ENCODE data around the gene FAM120A.
"Not testable (repeated sequence)": the region's sequence is repeated elsewhere in the genome, so short reads cannot be mapped to it uniquely, and the experiment has no call there.

FAM120A gene

DNA sequence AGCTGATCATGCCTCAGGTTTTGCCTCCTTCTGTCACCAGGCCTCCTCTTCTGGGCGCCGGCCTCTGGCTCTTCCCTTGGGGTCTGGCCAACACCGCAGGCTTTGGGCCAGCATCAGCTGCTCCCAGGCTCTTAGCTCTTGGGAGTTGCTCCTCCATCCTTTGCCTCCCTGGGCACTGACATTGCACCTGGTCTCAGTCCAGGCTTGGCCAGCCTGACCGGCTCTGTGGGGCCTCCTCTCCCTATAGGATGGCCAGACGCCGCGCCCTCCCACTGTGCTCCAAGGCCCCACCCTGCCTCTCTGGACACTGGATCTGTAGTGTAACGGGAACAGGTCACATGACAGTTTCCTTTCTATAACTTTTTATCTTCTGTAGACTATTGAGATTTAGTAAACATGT lies 59.7 kb downstream of the FAM120A start:
- not testable (repeated sequence) for DNase-seq (ENCODE audit: low read depth in 2 of 2)

DNA sequence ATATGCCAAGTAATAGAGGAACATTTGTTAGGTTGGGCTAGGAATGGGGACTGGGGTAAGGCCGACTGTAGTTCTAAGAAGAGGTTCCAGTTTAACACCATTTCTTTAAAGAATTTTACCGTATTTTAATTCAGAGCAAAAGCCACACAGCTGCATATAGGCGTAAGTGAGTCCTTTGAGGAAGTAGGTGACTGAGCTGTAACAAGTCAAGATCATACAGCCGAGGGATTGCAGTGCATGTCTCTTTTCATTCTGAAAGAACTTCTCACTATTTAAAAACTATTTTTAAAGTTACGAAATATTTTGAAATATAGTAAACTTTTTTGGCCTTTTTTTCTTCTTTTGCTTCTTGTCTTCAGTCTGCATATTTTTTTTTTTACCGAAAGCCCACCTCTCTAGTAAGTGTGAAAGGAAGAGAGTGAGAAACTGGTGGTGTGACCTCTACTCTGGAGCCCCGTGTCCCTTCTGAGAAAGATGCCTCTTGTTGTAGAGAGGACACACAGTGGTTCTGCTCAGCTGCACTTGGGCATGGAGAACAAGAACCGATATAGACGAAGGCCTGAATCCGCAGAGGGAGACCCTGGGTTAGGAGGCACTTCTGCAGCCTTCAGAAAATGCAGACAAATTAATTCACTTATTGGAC lies 60.8 kb downstream of the FAM120A start:
- DNase-seq (ENCODE audit: low read depth in 2 of 2): not testable (repeated sequence)

DNA sequence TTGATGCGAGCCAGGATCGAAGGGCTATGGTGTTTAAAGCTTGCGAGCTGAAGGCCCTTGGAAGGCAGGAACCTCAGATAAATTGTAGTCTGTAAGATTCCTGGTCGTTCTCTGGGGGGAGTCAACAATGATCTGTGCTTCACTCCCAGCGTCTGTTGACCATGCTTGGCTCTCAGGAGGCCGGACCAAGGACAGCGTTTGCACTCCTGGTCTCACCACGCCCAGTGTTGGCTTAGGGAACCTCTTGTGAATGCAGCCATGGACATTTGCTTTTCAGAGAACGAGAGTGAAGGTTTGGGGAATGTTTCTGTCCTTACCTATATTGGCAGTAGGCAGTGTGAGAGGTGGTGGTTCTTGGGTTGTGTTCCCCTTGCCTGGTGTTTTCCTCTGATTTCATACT lies 62.1 kb downstream of the FAM120A start:
- no peak for DNase-seq (ENCODE audit: low read depth in 2 of 2)

DNA sequence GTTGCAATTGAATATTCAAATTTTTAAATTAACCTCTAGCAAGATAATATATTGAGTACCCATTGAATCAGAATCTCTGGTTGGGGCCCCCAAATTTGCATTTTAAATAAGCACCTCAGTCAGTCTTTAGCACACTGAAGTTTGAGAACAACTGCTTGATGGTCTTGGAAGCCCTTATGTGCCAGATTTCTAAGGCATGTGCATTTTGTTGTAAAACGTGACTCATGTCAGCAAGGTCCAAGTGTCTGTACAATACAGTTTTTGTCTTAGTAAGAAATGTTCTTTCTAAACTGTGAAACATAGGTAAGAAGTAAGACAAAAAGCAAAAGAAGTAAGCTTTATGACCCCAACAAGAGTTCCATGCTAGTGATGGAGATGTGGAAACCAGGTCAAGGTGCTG lies 65.8 kb downstream of the FAM120A start:
- DNase-seq (ENCODE audit: low read depth in 2 of 2): no peak

DNA sequence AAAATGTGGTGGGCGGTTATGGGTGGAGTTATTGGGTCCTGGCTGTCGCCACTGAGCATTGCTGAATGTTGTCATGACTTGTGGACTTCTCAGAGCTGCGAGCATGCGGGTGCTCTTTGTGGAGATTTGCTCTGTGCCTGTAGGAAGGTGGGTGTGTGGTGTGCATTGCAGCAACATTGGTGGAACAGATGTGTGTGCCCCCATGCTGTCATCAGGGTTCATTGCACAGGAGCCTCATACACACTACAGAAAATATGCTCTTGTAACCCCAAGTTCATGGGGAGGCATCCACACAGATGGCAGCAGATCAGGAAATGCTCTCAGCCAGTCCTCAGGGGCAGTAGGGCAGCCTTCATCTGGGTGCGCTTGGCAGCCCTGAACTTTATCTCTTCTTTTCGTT lies 69.0 kb downstream of the FAM120A start:
- no peak for DNase-seq (ENCODE audit: low read depth in 2 of 2)

GRCh38 chr9:93522736-93523135 lies 71.3 kb downstream of the FAM120A start:
- DNase-seq (ENCODE audit: low read depth in 2 of 2): no peak

DNA sequence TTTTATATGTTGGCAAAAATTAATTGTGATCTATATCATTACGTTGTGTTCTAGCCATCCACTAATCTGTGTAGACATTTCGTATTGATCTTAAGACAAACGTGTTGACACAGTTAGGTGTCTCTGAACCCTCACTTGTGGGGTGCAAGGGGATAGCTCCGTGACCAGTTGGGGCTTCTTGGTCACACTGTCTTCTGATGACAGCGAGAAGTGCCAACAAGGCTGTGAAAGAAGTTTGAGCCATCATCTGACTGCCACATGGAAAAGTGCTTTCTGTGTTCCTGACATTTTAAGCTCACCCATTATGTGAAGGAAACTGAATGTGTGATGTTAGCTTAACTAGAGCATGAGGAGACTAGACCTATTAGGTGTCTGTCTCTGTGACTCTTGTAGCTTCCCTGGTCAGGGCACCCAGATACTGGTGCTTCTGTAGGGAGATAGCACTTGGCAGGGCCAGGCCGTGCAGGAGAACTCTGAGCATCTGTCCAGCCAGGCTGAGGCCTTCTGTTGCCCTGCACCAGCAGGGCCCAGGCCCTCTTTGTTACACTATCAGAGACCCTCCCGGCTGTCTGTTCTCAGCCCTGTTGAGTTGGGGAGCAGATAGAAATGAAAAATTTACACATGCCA lies 72.1 kb downstream of the FAM120A start:
- no peak for DNase-seq (ENCODE audit: low read depth in 2 of 2)

- DNase-seq (ENCODE audit: low read depth in 2 of 2): no peak
Measured at GRCh38 chr9:93525476-93525875, 74.0 kb downstream of the FAM120A start.

- no peak for DNase-seq (ENCODE audit: low read depth in 2 of 2)
Measured at GRCh38 chr9:93531374-93531773, 79.9 kb downstream of the FAM120A start.

- DNase-seq (ENCODE audit: low read depth in 2 of 2): no peak
Measured at GRCh38 chr9:93532141-93532540, 80.7 kb downstream of the FAM120A start.

DNA sequence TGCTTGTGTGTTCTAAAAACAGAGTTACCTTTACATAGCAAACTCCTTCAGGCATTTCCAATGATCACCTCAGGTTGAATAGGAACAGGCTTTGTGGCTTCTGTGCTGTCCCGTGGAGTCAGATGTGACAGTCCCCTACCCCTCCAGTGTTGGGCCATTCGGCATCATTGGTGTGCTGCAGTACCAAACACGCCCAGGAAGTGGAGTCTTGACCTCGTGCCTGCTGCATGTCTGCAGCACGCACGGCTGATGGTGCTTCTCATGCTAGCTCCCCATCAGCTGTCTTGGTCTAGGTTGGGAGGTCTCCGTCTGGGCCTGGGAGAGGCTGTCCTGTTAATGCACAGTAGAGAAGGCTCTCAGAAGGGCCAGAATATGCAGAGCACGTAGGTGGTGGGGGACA lies 82.4 kb downstream of the FAM120A start:
- no peak for DNase-seq (ENCODE audit: low read depth in 2 of 2)

DNA sequence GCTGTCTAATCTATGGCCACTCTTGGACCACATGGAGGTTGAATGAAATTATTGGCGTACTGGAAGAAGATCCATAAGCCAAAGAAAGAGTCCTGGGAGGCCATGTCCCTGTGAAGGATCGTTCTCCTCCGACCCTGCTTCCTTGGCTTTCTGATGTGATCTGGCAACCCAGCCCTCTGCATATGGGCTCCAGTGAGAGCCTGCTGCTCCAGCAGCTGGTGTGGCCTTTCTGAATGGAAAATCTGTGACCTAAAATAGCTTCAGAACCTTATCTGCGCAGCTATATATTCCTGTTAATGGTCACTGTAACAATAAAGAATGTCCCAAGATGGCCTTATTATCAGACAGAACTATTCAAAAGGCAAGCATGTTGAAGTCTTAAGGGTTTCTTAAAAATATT lies 84.7 kb downstream of the FAM120A start:
- DNase-seq (ENCODE audit: low read depth in 2 of 2): no peak

GRCh38 chr9:93536874-93537273 lies 85.4 kb downstream of the FAM120A start:
- DNase-seq (ENCODE audit: low read depth in 2 of 2): no peak

- no peak for DNase-seq (ENCODE audit: low read depth in 2 of 2)
Measured at GRCh38 chr9:93540305-93540704, 88.8 kb downstream of the FAM120A start.

- no peak for DNase-seq (ENCODE audit: low read depth in 2 of 2)
Measured at GRCh38 chr9:93541005-93541404, 89.5 kb downstream of the FAM120A start.

DNA sequence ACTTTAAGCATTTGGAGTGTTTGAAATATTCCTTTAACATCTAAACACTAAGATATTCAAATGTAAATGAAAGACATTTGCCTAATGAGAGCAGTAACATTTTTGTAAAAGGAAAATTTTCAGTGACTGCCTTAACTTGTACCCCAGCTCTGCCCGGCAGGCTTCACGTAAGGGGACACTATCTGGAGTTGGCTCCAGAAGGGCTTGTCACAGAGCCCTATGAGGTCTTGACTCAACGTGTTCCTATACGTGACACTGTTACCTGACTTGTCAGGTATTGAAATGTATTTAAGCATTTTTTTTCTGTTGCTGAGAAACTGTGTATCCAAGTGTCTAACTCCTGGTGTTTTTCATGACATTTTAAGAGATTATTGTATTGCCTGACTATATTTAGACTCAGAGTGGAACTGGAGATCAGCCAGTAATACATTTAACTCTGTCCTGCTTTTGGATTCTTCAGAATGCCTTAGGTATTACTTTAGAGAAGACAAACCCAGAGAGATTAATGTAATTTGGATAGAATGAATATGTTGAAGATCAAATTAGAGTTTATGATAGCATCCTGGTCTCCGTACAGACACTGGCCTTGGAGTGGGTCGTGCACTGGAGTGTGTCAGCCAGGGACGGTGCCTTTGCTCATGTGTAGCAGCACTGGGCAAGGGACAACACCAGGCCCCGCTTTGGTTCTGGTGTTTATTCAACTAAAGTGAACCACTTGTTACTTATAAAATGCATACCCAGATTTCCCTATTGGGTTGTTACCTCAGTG lies 90.3 kb downstream of the FAM120A start:
- no peak for DNase-seq (ENCODE audit: low read depth in 2 of 2)

GRCh38 chr9:93543117-93543516 lies 91.6 kb downstream of the FAM120A start:
- DNase-seq (ENCODE audit: low read depth in 2 of 2): no peak

DNA sequence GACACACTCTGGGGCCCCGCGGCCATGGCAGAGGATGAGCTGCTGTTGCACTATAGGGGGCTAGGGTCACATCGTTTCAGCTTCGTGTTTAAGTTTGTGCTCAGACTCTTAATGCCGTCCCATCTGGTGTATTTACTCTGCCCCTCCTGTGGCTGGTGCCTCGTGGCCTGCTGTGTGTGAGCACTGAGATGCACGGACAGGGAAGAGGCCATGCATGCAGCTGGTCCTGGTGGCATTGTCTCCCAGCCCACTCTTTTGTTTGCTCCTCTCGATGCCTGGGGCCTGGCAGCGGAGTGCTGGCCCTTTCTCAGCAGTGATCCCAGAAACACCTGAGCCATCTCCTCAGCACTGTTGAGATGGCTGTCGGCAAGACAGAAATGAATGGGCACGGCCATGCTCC lies 94.9 kb downstream of the FAM120A start:
- no peak for DNase-seq (ENCODE audit: low read depth in 2 of 2)

DNA sequence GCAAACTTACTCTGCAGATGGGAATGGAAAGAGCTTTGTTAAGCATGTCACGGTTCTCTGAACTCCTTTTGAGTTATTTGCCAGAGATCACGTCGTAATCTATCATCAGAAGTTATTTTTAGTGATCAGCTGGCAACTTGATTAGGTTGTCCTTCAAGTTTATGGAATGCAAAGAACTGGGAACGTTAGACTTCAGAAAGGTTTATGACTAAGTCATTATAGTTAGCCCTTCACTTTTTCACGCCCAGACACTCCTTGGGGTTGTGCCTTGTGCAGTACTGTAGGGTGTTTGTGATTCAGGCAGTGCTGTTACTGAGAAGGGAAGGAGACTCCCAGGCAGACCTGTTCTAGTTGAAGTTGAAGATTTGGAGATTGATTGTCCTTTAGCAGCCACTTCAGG lies 98.1 kb downstream of the FAM120A start:
- DNase-seq (ENCODE audit: low read depth in 2 of 2): no peak

DNA sequence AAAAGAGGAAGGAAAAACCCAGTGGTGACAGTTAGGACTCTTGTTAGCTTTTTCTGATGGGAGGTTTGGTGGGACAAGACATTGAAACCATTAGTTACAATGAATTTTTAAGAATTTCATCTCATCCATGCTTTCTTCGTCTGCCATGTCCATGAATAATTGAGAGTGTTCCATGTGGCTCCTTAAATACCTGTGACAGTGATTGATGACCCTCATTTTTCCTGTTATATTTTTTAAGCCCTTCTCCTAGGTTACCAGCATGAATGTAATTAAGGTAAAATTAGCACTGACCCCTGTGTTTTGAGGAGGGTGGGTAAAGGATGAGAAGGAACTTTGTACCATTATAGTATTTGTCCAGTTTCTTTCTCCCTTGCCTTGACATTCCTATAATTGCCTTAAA lies 101.4 kb downstream of the FAM120A start:
- DNase-seq (ENCODE audit: low read depth in 2 of 2): no peak

DNA sequence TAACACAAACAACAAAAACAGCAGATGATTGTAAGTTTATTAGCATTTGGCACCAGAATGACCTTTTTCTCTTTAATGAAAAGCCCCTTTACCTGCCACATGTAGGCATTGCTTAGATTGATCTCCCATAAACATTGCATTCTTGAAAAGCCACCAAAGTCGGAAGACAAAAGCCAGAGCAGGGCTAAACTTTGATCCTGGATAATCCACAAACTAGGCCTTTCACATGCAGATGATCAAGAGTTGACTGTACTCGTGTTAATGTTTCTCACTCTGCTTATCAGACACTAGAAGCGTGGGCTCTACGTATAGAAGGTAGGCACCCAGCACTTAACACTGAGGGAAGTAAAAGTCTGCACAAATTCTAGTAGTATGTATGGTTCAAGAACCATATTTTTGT lies 103.9 kb downstream of the FAM120A start:
- no peak for DNase-seq (ENCODE audit: low read depth in 2 of 2)

DNA sequence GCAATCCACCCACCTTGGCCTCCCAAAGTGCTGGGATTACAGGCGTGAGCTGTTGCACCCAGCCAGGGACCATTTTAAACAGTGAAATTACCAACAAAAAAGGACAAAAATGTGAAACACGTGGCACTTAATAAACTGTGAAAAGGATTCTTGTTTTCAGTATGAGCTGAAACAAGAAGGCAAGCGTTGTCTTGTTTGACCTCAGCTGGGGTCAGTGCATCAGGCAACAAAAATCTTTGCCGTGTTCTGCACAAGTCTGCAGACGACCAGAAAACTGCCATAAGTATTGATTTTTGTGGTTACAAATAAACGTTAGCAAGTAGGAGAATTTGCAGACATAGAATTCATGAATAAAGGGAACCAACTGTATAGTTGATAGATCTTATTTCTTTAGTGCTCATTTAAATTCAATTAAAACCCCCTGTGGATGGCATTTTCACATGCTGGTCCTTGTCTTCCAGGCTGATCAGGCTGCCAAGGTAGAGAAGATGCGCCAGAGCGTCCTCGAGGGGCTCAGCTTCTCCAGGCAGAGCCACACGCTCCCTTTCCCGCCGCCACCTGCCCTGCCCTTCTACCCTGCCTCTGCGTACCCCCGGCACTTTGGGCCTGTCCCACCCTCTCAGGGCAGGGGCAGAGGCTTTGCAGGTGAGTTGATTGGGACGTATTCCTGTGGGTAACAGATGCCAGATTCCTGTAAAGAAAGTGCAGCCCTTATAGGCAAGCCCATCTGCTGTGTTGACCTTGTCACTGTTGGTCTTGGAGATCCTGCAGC lies 106.1 kb downstream of the FAM120A start:
- no peak for DNase-seq (ENCODE audit: low read depth in 2 of 2)
